Skin of body (tissue), 2 donors: ENCODE results near the gene NXPH2. TPM values are rescaled to one million over a fixed set of nuclear protein-coding genes. Genes with fewer than 3 reads are reported as not detected.
A peak's percentile ranks its signal among the peaks of the same experiment; 100 is the strongest.

Experiments used
- DNase-seq: peaks from one replicate; lab custom pipeline; 2025; lab: John Stamatoyannopoulos, UW
- total RNA-seq: library from RNA; depleted of rRNA; stranded (reverse); fragments of >200 nt; gene quantifications from one replicate; pipeline ENCODE4 v1.2.3, GENCODE V29; 2014

NXPH2 gene
- total RNA-seq, 1 donor from 2014 or later: 1.9 TPM

GRCh38 chr2:138637686-138638085 lies 142.5 kb downstream of the NXPH2 start:
- DNase-seq: no peak

GRCh38 chr2:138637061-138637460 lies 143.1 kb downstream of the NXPH2 start:
- DNase-seq: no peak

GRCh38 chr2:138633049-138633448 lies 147.1 kb downstream of the NXPH2 start:
- DNase-seq: no peak

GRCh38 chr2:138632066-138632620 lies 148.0 kb downstream of the NXPH2 start:
- DNase-seq: no peak

GRCh38 chr2:138630164-138630563 lies 150.0 kb downstream of the NXPH2 start:
- no peak for DNase-seq

- DNase-seq: no peak
Measured at GRCh38 chr2:138626148-138626547, 154.0 kb downstream of the NXPH2 start.

- DNase-seq: no peak
Measured at GRCh38 chr2:138622613-138623012, 157.6 kb downstream of the NXPH2 start.

- no peak for DNase-seq
Measured at GRCh38 chr2:138621139-138621538, 159.1 kb downstream of the NXPH2 start.

GRCh38 chr2:138620431-138620830 lies 159.8 kb downstream of the NXPH2 start:
- peak; percentile 5 for DNase-seq
